ENCODE measurements around the gene NAP1L4. TPM values are rescaled to one million over a fixed set of nuclear protein-coding genes. Genes with fewer than 3 reads are reported as not detected.

NAP1L4 gene
- total RNA-seq, 4 donors from 2014 or later, result 90.0 to 148 (median 125) TPM

- 90% methylated on average over 27 of the region's 31 CpGs for WGBS
- Histone ChIP-seq H3K36me3 (peaks cover 68 to 100% (median 97%) of the 10 kb centered on the region in 4 donors), H3K4me1 (no peaks in the 10 kb centered on the region), H3K9me3 (no peaks in the 10 kb centered on the region), H3K4me3 (no peak overlapping the region), H3K27ac (replicated peaks in 1 of 4) (no peak overlapping the region), H3K27me3 (no peaks in the 10 kb centered on the region)
- intact Hi-C loops (cut with DNase I), result no loop called here
- no peak for TF ChIP-seq POLR2A (IDR thresholded peaks at IDR 0.05; ENCODE audit: low read depth)
- no peak for TF ChIP-seq POLR2AphosphoS5 (IDR thresholded peaks at IDR 0.05)
- TF ChIP-seq, protein P1, sequence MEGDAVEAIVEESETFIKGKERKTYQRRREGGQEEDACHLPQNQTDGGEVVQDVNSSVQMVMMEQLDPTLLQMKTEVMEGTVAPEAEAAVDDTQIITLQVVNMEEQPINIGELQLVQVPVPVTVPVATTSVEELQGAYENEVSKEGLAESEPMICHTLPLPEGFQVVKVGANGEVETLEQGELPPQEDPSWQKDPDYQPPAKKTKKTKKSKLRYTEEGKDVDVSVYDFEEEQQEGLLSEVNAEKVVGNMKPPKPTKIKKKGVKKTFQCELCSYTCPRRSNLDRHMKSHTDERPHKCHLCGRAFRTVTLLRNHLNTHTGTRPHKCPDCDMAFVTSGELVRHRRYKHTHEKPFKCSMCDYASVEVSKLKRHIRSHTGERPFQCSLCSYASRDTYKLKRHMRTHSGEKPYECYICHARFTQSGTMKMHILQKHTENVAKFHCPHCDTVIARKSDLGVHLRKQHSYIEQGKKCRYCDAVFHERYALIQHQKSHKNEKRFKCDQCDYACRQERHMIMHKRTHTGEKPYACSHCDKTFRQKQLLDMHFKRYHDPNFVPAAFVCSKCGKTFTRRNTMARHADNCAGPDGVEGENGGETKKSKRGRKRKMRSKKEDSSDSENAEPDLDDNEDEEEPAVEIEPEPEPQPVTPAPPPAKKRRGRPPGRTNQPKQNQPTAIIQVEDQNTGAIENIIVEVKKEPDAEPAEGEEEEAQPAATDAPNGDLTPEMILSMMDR (IDR thresholded peaks at IDR 0.05), result no peak
- TF ChIP-seq EP300 (IDR thresholded peaks at IDR 0.05), result no peak
- DNase-seq (ENCODE audit: extremely low spot score), result no peak
Observed at GRCh38 chr11:3011891-3012885, 20.1 kb upstream of the NAP1L4 start.

GRCh38 chr11:3010521-3011275 lies 18.6 kb upstream of the NAP1L4 start:
- peaks cover 57 to 100% (median 97%) of the 10 kb centered on the region in 4 donors for H3K36me3 ChIP-seq
- no peak for DNase-seq (ENCODE audit: extremely low spot score)
- 85% methylated on average over 10 of the region's 13 CpGs for WGBS
- no peaks in the 10 kb centered on the region for H3K9me3 ChIP-seq
- H3K27ac ChIP-seq (replicated peaks in 1 of 4), result no peak overlapping the region
- intact Hi-C loops (cut with DNase I), result no loop called here
- no peaks in the 10 kb centered on the region for H3K4me1 ChIP-seq
- TF ChIP-seq POLR2AphosphoS5 (IDR thresholded peaks at IDR 0.05) (no peak), POLR2A (IDR thresholded peaks at IDR 0.05; ENCODE audit: low read depth) (no peak)
- TF ChIP-seq, protein P1 (IDR thresholded peaks at IDR 0.05), result no peak
- no peak overlapping the region for H3K4me3 ChIP-seq
- no peaks in the 10 kb centered on the region for H3K27me3 ChIP-seq

- 80% methylated on average over 3 of the region's 13 CpGs for WGBS
- Histone ChIP-seq H3K27me3 (no peaks in the 10 kb centered on the region), H3K4me1 (no peaks in the 10 kb centered on the region), H3K4me3 (no peak overlapping the region), H3K36me3 (peaks cover 54 to 100% (median 94%) of the 10 kb centered on the region in 4 donors), H3K9me3 (no peaks in the 10 kb centered on the region), H3K27ac (replicated peaks in 1 of 4) (no peak overlapping the region)
- intact Hi-C loops (cut with DNase I), result no loop called here
- TF ChIP-seq POLR2AphosphoS5 (IDR thresholded peaks at IDR 0.05) (no peak), EP300 (IDR thresholded peaks at IDR 0.05) (no peak), POLR2A (IDR thresholded peaks at IDR 0.05; ENCODE audit: low read depth) (no peak)
- TF ChIP-seq, protein P1 (IDR thresholded peaks at IDR 0.05), result no peak
- DNase-seq (ENCODE audit: extremely low spot score), result no peak
Observed at GRCh38 chr11:3010004-3010403, 17.9 kb upstream of the NAP1L4 start.

DNA sequence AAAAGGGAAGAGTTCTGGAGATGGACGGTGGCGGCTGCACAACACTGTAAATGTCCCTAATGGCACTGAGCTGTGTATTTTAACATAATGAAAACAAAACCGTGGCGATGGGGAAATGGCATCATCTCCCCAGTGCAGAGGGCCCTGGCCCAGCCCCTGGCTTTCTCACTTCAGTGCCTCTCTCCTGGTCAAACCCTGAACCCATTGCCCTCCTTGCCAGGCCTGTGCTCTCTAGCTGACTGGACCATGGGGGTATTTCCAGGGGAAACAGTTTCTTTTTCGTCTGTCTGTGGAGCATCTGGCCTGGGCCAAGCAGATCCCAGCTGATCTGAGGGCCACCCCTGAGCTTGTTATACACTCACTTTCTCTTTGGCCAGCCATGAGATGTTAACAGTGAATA lies 17.4 kb upstream of the NAP1L4 start:
- no peak overlapping the region for H3K27ac ChIP-seq (replicated peaks in 1 of 4)
- intact Hi-C loops (cut with DNase I), result no loop called here
- no peak for DNase-seq (ENCODE audit: extremely low spot score)
- no peak overlapping the region for H3K4me3 ChIP-seq
- H3K27me3 ChIP-seq, result no peaks in the 10 kb centered on the region
- WGBS, result 76% methylated on average over 5 of the region's 5 CpGs
- TF ChIP-seq EP300 (IDR thresholded peaks at IDR 0.05), result no peak
- TF ChIP-seq, protein P1 (IDR thresholded peaks at IDR 0.05), result no peak
- no peak for TF ChIP-seq POLR2AphosphoS5 (IDR thresholded peaks at IDR 0.05)
- TF ChIP-seq POLR2A (IDR thresholded peaks at IDR 0.05; ENCODE audit: low read depth), result no peak
- peaks cover 55 to 100% (median 92%) of the 10 kb centered on the region in 4 donors for H3K36me3 ChIP-seq
- no peaks in the 10 kb centered on the region for H3K4me1 ChIP-seq
- no peaks in the 10 kb centered on the region for H3K9me3 ChIP-seq
